ENCODE data around the gene CIRBP.
"Not testable (repeated sequence)": the region's sequence is repeated elsewhere in the genome, so short reads cannot be mapped to it uniquely, and the experiment has no call there.

Gene CIRBP

GRCh38 chr19:1313695-1314613 lies 44.8 kb downstream of the CIRBP start:
- DNase-seq, result no peak

DNA sequence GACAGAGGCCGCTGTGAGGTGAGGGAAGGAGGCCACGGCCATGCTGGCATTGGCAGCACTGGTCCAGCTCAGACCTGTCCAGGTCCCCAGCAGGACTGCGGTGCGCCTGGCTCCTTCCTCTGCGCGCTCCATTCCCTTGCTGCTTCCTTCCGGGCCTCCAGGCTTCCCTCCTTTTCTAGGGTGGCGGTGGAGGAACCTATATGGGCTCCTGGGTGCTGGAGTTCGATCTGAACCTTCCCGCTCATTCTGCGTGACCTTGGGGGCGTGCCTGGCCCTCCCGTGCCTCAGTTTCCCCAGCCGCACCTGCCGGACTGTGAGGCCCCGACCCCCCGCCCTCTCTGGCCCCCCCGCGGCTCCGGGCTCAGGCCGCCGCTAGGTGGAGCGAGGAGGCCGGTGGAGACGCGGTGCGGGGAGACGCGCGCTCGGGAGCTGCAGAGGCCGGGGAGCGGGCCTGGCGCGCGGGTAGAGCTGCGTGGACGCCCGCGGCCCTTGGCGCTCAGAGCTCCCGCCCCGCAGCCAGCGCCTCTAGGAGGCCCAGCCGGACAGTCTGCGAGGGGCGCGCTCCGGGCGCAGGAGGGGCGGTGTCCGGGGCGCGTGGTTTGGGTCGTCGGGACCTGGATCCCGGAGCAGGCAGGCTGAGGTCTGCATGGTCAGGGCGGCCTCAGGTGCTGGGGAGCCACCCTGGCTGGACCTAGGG lies 46.5 kb downstream of the CIRBP start:
- no peak for DNase-seq

- no peak for DNase-seq
Observed at GRCh38 chr19:1316466-1316865, 47.3 kb downstream of the CIRBP start.

DNA sequence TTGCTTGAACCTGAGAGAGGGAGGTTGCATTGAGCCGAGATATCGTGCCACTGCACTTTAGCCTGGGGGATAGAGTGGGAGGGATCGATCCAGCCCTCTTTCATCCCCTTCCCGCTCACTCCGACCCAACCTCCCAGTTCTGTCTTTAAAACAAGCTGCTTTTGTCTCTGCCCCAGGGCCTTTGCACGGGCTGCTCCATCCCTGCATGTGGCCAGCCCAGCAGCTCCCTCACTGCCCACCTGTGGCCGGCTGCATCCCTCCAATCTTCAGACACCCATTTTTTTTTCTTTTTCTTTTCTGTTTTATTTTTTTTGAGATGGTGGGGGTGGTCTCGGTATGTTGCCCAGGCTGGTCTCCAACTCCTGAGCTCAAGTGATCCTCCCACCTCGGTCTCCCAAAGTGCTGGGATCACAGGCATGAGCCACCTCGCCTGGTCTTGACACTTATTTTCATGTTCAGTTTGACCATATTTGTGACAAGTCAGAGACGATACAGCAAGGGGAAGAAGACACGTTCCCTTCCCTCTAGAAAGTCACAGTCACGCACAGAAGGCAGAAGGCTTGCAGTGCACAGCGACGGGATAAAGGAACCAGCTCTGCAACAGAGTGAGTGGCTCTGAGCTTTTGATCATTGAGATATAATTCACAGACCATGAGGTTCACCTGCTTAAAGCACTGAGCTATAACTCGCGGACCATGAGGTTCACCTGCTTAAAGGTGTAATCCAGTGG lies 48.3 kb downstream of the CIRBP start:
- no peak for DNase-seq

DNA sequence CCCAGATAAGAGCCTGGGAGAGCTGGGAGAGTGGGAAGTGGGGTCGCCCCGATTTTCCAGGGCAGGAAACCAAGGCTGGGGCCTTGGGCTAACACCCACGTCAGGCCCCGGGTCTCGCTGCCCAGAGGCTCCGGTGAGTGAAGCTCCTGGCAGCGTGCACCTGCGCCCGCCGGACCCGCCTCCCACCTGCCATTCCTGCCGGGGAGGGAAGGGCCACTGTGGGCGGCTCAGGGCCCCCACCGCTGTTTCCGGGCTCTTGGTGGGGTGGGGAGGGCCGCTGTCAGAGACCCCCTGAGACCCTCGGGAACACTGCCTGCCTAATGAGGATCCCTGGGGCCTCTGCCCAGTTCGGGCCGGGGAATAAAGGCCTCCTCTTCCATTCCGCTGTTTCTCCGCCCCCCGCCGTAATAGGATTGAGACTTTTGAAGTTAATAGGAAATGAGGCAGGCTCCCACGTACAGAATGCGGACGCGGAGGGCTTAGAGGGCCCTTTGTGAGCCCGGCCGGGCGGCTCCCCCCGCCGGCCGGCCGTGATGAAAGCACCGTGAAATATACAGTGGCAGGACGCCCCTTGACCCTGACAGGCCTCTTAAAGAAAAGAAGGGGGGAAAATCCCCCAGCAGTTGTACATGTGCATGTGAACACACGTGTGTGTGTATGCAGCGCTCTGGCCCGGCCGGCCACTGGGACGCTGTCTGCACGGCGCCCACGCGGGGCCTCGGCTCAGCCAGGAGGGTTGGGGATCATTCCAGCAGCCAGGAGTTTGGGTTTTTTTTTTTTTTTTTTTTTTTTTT lies 49.7 kb downstream of the CIRBP start:
- DNase-seq, result no peak

- not testable (repeated sequence) for DNase-seq
Observed at GRCh38 chr19:1320282-1320650, 51.1 kb downstream of the CIRBP start.

GRCh38 chr19:1321539-1321938 lies 52.4 kb downstream of the CIRBP start:
- DNase-seq, result no peak

- no peak for DNase-seq
Observed at GRCh38 chr19:1322198-1322981, 53.3 kb downstream of the CIRBP start.

DNA sequence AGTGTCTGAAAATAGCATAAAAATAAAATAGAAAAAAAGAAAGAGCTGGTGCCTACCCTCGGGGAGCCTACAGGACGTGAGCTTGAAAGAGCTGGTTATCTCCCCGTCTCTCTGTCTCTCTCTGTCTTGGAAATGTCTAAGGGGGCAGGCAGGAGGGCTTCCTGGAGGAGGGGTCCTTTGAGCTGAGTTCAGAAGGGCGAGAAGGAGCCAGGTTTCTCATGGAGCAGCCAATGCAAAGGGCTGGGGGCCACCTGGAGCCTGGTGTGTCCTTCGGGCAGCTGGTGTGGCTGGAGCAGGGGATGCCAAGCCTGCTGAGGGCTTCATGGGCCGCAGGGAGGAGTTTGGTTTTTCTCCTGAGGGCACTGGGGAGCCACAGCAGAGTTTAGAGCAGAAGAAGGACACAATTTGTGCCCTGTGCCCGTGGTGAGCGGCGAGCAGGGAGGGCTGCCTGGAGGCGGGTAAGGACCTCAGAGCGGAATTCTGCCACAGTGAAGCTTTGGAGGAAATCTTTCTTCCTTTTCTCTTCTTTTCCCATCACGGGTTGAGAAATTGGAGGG lies 55.2 kb downstream of the CIRBP start:
- DNase-seq, result no peak

Measured in T-helper 1 cell (primary cell).